HG03439 (cell line): ENCODE measurements around the gene SLC25A33.

Experiments used
- ATAC-seq: cut with Tn5 transposase; IDR thresholded peaks from one replicate; pipeline ENCODE4 v1.9.1; 2021; ENCODE audit warnings: mild to moderate bottlenecking, moderate library complexity; ENCODE audit not compliant: unreplicated experiment

The SLC25A33 gene

DNA sequence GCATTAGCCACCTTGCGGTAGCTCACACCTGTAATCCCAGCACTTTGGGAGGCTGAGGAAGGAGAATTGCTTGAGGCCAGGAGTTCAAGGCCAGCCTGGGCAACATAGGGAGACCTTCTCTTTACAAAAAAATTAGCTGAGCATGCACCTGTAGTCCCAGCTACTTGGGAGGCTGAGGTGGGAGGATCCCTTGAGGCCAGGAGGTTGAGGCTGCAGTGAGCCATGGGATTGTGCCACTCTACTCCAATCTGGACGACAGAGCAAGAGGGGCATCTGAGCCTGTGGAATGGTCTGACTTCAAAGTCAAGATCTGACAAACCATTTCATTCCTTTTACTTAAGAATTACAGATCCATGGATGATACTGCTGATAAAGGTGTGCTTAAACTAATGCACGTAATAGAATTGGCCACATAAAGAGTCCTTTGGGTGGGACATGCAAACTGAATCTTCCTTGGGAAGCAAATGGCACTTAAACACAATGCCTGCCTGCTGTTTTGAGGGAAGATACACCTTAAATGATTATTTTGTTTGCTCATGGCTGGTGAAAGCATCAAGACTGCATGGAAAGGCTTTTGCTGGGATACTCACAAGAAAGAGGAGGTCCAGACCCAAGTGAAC, 47.0 kb downstream of the SLC25A33 start:
- ATAC-seq, result no peak

DNA sequence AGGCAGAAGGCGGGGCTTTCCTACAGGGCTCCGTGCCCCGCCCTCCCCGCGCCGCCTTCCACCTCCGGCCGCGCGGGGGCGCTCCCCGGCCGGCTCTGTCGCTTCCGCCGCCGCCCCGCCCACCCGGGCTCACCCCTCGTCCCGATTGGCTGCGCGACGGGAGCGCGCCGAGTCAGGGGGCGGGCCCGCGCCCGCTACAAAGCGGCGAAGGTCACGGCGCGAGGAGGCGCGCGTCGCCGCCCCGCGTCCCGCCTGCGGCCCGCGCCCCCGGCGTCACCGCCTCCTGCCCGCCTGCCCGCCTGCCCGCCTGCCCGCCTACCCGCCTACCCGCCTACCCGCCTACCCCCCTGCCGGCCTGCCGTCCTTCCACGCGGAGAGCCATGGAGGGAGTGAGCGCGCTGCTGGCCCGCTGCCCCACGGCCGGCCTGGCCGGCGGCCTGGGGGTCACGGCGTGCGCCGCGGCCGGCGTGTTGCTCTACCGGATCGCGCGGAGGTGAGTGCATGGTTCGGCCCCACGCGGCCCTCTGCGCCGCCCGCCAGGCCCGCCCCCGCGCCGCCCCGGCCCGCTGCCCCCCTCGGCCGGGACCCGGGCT, 49.4 kb downstream of the SLC25A33 start, which contains the start of gene TMEM201:
Gene TMEM201 (plus strand): TSS at position 361 of the 593 bp plus-strand sequence. CDS start 20 bp downstream, at position 381.
- ATAC-seq, result peak; percentile 76

DNA sequence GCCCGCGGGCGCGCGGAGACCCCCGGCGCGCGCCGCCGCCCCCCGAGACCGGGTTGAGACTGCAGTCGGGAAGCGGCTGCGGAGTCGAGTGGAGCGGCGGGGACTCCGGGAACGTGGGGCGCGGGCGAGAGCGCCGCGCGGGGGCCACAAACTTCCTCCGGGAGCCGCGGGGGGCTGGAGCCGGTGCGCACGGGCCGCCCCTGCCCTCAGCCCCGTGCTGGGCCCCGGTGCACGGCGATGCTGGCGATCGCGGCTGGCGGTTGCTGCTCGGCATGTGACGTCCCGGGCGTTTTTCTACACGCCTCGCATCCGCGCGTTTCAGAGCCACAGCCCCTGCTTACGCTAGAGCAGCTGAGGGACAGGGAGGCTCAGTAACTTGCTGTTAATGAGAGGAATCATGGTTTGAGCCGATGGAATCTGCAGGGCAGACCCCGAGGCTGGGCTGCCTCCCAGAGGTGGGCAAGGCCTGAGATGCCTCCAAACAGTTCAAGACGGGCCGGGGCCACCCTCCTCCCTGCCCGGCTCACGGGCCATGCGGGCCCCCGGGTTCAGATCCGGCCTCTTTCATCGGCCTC, 50.0 kb downstream of the SLC25A33 start:
- ATAC-seq, result peak; percentile 19

DNA sequence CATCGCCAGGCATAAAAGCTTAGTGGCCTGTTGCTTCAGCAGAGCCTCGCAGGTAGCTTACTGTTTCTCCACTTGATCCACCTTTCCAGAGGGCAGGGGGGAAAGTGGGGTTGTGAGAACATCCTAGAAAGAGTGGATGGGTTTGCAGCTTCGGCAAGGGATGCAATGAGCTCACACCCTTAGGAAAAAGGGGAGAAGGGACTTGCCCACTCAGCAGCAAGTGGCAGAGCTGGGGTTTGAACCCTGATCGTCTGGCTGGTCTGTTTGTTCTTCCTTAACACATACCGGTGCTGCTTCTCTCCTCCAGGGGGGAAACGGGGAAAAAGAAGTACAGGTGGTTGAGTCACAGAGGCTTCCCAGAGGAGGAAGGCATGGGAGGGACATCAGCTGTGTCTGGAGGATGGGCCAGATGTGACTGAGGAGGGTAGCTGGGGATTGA, 50.5 kb downstream of the SLC25A33 start:
- ATAC-seq, result no peak

DNA sequence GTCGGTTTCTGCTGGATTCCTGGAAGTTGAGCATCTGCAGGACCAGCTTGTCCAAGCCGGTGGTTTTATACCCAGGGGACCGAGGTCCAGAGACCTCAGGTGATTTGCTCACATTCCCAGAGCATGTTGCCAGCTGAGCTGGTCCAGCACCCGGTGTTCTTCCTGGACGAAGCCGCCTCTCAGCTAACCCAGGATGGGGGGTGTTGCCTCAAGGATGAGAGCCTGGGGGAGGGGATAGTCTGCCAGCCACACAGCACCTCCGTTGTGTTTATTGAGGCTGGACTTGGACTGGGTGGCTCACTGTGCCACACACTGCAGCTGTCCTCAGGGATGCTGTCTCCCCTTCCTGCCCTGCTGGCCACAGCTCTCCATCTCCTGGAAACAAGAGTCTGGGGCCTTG, 50.9 kb downstream of the SLC25A33 start:
- no peak for ATAC-seq

DNA sequence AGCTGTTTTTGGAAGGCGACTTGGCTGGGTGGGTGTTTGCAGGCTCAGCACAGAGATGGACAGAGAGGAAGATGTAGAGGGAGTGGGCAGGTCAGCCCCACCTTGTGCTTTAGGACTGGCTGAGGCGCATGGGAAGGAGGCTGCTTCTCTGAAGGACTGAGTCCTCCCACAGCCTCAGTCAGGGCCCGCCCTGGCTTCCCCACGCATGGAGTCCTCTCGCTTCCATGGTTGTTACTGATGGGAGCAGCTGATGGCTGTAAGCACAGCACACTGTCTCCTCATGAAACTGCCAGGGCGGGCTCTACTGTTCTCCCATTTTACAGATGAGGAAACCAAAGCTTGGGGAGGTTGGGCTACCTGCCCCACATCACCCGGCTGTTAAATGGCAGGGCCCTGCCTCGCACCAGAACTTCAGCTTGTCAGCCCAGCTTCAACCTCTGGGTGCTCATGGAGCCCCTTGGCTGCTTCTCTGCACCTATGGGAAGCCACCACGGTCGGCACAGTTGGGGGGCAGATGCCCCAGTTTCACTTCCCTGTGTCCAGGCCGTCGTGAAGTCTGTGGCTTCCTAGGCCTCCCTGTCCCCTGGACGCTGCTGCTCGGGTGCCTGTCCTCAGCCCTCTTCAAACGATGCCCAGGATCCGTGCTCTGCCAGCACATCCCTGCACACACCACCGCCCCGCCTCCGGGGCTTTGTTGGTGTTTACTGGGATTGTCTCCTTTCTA, 51.8 kb downstream of the SLC25A33 start:
- ATAC-seq, result no peak

DNA sequence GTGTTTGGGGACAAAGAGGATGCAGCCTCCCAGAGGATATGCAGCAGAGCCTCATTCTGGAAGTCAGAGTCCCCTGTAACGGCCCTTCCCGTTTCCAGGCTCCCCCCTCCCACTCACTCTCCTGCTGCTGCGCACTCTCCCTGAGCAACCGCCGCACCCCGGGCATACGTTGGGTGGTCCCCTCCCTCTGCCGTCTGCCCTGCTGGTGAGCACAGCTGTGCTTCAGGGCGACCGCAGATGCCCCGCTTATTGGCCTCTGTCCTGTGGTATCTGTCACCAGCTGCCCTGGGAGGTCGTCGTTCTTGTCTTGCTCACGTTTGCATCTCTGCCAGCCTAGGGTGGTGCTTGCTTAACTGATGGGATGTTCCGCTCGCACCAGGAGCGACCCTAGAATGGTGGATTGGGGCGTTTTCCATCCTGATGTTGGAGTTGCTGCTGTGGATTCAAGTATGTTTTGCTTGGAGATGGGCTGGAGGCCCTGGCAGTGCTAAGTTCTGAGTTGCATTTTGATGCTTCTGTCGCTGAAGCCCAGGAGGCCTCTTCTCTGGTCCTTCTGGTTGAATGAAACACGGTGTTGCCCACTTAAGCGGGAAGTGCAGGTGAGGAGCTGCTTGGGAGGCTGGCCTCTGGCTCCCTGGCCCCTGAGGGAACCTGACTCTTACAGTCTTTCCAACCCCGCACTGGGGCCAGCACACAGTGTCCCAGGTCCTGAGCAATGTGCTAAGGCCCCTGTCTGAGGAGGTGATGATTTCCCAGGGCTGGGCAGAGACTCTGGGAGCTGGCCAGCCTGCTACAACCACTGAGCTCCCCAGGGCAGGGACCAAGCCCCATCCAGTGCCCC, 52.6 kb downstream of the SLC25A33 start:
- no peak for ATAC-seq

DNA sequence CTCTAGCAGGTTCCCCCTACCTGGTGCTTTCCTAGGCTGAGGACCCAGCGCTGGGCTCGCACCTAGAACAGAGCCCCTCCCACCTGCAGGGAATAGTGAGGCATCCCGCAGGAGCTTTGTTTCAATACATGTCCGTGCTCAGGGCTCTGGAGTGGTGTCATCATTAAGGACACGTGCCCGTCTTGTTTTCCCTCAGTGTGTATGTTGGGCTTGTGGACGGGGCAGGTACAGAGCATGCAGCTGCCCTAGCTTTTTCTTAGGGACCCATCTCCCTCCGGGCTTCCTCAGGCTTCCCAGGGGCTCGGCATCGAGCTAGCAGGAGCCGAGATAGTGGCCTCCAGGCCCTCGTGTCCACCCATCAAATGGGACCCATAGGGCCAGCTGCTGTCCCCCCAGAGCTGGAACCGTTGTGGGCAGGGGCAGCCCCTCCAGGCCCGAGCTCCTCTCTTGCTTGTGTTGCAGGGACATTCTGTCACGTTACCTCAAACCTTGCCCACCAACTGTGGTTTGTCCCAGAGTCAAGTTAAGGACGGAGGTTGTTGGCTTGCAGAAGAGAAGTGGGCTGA, 53.3 kb downstream of the SLC25A33 start:
- no peak for ATAC-seq

DNA sequence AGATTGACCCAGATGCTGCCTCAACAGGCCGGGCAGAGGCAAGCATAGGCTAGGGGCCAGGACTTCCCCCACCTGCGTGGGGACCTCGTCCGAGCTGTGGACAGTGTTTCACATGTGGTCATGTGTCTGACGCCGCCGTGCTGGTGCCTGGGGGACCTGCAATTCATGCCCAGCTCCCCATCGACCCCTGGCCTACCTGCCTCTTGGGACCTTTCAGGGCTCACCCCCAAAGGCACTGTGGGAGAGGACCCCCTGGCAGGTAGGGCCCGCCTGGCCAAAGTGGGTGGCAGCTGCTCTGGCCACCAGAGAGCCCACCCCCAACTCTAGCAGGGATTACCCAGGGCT, 53.9 kb downstream of the SLC25A33 start:
- no peak for ATAC-seq

DNA sequence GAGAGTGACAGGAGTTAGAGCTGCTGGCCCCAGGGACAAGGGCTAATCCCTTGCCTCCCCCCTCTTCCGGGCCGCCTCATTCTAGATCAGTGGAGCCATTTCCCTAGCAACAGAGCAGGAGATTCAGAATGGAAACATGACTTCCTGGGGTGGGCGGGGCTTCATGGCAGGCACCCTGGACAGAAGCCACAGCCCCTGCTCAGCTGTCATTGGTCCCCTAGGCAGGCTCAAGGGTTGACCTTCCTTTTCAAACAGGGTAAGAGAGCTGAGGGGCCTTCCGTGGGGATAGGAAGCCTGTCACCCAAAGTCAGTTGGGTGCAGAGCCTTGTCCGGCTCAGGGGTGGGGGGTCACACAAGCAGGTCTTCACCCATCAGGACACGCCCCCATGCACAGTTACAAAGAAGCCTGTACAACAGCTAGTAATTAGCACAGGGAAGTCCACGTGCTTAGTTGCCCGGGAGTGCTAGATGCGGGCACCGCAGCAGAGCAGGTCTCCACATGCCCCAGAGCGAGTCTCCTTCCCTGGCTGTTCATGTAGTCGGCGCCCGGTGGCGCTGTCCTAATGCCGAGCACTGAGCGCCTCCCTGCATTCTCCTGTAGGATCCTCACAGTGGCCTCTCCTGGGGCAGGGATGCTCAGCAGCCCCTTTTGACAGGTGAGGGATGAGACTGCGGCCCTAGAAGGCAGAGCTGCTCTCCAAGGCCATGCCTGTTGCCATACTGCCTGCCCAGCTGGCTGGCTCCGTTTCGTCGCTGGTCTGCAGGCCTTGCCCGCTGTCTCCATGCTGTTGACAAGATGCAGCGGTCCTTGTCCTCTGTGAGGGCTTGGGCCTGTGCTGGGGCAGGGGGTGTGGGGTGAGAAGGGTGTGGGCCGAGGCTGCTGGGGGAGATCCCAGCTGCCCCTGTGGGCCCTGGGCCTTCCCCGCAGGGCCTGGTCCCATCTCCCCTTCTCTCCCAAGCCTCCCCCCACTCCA, 54.5 kb downstream of the SLC25A33 start:
- ATAC-seq, result no peak

DNA sequence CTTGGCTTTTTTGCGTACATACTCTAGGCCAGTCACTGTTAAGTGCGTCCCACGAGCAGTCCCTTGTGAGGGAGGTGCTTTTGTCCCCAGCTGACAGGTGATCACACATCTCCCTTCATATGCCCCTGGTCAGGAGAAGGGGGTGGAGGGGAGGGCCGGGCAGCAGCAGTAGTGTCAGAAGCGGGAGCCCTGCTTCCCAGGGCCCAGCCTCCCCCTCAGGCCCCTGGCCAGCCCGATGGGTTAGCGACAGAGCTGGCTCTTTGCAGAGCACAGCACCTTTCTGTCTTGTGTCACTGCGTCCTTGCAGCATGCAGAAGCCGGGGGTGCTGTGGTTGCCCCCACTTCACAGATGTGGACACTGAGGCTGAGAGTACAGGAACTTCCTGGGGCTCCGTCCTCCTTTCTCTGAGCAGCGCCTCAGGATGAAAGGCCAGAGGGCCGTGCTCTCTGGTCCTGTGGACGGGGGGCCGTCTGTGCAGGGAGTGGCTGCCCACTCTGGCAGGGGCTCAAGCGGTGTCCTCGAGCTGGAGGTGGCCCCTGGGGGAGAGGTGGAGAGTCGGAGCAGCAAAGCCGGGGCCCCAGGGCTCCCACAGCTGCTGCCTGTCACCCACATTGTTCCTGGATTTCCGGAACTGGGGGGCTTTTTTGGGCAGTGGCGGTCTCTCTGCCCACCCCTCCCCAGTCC, 55.3 kb downstream of the SLC25A33 start:
- no peak for ATAC-seq

DNA sequence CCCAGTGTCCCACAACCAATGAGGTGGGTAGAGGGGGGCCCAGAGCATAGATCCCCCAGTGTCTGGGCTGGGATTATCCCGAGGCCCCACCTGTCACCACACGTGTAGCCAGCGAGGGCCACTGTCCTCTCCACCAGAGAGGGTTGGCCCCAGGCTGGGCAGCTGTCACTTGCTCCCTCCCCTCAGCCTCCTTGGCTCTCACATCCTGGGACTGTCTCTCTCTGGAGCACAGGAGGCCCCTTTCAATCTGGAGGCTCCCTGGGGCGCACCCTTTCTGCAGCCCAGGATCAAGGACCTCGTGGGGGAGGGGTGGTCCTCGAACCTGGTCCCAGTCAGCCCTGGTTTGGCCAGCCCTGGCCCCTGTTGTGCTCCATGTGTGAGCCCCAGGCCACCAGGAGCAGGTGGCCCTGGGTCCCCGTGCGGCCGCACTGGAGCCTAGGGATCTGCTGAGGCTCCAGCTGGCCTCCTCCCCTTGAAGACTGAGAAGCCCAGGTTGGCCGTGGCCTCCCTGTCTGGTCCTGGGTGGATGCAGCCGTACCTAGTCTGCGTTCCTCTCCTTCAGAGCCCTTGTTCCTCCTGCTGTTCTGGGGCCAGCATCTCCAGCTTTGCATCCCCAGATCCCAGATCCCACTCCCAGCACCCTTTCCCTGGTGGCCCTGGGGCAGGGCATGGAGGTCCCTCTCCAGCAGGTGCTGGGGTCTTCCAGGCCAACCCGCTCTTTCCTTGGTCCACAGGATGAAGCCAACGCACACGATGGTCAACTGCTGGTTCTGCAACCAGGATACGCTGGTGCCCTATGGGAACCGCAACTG, 56.1 kb downstream of the SLC25A33 start:
- no peak for ATAC-seq

DNA sequence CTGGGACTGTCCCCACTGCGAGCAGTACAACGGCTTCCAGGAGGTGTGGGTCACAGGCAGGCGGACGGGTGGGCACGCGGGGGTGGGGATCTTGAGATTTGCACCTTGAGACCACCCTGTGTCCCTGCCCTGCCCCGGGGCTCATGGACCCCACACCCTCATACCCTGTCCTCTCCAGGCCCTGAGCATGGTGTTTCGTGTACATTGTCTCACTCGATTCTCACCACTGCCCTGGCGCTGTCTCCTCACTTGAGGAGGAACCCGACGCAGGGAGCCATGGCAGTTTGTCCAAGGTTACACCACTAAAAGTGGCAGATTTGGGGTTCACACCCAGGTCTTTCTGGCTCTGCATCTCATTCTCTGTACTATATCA, 56.7 kb downstream of the SLC25A33 start:
- no peak for ATAC-seq

DNA sequence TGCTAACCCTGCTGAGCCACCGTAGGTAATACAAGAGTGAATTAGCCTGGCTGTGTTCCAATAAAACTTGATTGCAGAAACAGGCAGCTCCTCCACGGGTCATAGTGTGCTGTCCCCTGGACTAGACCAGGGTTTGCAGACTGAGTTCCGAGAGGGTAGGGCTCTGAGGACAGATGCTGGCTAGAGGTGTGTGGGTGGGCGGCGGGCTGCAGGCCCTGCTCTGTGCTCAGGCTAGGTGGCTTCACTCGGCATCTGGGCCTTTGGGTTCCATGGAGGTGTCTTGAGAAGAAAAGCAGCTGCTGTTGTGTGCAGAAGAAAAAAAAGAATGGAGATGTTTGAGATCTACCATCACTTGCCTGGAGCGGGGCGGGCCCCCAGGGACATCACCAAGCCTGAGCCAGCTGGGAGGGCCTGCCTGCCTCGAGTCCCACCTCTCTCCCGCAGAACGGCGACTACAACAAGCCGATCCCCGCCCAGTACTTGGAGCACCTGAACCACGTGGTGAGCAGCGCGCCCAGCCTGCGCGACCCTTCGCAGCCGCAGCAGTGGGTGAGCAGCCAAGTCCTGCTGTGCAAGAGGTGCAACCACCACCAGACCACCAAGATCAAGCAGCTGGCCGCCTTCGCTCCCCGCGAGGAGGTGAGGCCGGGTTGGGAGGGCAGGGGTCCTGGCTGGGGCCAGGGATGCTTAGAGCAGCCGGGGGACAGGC, 57.3 kb downstream of the SLC25A33 start:
- ATAC-seq, result no peak

DNA sequence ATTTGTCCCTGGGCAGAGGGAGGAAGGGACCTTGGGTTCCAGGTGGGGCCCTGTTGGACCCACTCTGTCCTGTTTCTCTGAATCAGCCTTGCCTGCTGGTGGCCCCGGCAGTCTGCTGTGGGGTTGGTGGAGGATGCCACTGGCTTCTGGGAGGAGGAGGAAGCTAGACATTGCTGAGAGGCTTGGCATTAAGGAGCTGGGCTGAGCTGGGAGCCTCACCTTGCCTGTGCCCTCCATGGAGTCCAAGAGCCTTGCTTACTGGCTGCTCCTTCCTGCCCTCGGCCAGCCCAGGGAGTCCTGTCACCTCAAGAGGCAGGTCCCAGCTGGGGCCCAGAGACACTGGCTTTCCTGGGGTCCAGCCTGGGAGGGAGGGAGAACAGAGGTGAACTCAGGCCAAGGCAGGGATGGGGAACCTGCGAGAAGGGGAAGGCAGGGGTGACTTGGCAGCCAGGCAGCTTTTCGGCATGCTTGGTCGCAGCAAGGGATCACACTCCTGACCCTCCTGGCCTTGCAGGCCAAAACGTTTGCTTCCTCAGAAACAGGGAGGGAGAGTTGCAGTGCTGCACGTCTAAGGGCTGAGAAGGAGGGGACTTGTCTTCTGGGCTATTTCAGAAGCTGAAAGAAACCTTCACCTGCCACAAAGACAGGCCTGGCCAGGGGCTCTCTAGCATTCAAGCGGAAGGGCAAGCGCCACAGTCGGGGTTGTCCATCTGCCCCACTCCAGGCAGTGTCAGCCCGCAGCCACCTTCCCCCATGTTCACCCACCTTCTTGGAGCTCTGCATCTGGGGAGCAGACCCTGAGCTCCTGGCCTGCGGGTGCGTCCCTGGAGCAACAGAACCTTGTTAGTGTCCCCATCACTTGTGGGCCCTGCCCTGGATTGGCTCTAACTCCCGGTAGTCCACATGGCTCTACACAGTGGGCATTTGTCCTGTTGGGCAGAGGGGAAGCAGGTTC, 58.4 kb downstream of the SLC25A33 start:
- no peak for ATAC-seq

DNA sequence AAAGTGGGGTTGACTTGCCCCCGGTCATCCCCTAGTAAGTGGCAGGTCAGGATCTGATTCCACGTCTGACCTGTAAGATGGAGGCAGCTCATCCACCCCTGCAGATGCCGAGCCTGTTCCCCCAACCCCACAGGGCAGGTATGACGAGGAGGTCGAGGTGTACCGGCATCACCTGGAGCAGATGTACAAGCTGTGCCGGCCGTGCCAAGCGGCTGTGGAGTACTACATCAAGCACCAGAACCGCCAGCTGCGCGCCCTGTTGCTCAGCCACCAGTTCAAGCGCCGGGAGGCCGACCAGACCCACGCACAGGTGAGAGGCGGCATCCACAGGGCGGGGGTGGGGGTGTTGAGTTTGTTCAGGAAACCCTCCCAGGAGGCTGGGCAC, 59.0 kb downstream of the SLC25A33 start:
- ATAC-seq, result no peak
